ENCODE results near the gene IQCN.

DNA sequence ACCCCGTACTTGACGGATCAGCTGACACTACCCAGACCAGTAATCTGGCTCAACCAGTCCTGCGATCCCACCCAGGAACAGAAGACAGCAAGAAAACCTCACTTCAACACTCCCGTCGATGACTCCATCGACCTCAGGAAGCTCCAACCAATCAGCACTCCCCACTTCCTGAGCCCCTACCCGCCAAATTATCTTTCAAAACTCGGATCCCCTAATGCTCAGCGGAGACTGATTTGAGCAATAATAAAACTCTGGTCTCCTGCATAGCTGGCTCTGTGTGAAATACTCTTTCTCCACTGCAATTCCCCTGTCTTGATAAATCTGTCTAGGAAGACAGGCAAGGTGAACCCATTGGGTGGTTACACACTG lies 47.5 kb upstream of the IQCN start:
- TF ChIP-seq, protein P1, sequence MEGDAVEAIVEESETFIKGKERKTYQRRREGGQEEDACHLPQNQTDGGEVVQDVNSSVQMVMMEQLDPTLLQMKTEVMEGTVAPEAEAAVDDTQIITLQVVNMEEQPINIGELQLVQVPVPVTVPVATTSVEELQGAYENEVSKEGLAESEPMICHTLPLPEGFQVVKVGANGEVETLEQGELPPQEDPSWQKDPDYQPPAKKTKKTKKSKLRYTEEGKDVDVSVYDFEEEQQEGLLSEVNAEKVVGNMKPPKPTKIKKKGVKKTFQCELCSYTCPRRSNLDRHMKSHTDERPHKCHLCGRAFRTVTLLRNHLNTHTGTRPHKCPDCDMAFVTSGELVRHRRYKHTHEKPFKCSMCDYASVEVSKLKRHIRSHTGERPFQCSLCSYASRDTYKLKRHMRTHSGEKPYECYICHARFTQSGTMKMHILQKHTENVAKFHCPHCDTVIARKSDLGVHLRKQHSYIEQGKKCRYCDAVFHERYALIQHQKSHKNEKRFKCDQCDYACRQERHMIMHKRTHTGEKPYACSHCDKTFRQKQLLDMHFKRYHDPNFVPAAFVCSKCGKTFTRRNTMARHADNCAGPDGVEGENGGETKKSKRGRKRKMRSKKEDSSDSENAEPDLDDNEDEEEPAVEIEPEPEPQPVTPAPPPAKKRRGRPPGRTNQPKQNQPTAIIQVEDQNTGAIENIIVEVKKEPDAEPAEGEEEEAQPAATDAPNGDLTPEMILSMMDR (IDR thresholded peaks at IDR 0.05) = no peak
- TF ChIP-seq ZNF232 (CRISPR knock-in tag; IDR thresholded peaks at IDR 0.05) = no peak
- no peak for TF ChIP-seq TCF7 (CRISPR knock-in tag; IDR thresholded peaks at IDR 0.05; ENCODE audit: low read depth)
- no peak for TF ChIP-seq NR3C1 (CRISPR knock-in tag; conservative IDR thresholded peaks at IDR 0.05; ENCODE audit: low read depth)
- TF ChIP-seq GABPB1 (CRISPR knock-in tag; IDR thresholded peaks at IDR 0.05) = no peak
- no peak for TF ChIP-seq NR2C2 (CRISPR knock-in tag; IDR thresholded peaks at IDR 0.05)
- no peak for TF ChIP-seq KAT7 (CRISPR knock-in tag; IDR thresholded peaks at IDR 0.05; ENCODE audit: borderline replicate concordance)

Measured in WTC11 (cell line).